GOT3 (cell line): ENCODE measurements around the gene C19orf47.

Experiments
- DNase-seq: peaks from one replicate; lab custom pipeline; 2025; ENCODE audit warnings: mixed read lengths; lab: John Stamatoyannopoulos, UW

Gene C19orf47

DNA sequence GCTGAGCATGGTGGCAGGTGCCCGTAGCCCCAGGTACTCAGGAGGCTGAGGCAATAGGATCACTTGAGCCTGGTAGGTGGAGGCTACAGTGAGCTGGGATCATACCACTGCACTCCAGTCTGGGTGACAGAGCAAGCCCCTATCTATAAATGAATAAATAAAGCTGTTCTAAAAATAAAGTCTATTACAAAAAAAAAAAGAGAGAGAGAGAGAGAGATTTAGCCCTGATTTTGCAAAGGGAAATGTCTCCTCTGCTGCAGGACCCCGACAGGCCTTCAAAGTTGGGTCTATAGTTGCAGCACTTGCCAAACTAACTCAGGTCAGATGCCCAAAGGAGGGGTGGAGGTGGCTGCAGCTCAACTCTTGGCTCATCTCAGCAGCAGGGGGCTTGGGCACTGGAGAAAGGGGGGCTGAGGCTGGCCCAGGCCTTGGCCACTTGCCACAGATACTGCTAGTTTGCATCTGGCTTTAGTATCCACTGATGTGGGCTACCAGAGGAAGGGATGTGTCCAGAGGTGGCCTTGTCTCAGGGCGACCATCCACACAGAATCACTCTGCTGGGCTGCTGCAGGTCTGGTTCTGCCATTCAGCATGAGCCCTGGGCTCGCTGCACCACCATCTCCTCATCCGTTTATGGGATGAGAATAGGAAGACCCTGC lies 32.3 kb downstream of the C19orf47 start:
- DNase-seq = no peak

DNA sequence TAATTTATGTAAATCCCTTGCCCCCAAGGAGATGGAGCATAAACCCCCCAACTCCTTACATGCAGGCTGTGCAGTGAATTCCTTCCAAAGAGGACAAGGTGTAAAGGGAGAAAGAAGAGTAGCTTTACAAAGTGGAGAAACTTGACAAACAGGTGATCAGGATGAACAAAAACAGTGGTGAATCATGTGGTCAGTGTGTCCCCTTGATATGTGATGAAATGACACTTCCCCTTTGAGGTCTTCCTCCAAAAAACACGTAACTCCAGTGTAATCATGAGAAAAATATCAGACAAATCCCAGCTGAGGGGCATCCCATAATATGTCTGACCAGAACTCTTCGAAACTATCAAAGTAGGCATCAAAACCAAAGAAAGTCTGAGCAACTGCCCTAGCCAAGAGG lies 33.5 kb downstream of the C19orf47 start:
- no peak for DNase-seq

DNA sequence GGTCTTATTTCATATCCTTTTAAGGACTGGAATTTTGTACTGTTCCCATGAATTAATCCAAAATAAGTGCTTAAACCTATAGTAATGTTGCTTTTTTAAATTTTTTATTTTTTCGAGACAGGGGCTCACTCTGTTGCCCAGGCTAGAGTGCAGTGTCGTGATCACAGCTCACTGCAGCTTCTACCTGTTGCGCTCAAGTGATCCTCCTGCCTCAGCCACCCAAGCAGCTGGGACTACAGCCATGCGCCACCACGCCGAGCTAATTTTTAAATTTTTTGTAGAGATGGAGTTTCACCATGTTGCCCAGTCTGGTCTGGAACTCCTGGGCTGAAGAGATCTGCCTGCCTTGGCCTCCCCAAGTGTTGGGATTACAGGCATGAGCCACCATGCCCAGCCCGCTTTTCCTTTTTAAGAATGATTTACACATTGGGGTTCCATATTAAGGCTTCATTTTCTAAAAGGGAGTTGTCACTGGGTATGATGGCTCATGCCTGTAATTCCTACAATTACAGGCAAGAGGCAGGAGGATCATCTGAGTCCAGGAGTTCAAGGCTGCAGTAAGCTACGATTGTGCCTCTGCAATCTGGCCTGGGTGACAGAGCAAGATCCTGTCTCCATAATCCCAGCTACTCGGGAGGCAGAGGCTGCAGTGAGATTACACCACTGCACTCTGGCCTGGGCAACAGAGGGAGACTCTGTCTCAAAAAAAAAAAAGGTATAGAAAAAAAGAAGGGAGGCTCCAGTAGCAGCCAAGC lies 34.8 kb downstream of the C19orf47 start:
- DNase-seq = no peak

DNA sequence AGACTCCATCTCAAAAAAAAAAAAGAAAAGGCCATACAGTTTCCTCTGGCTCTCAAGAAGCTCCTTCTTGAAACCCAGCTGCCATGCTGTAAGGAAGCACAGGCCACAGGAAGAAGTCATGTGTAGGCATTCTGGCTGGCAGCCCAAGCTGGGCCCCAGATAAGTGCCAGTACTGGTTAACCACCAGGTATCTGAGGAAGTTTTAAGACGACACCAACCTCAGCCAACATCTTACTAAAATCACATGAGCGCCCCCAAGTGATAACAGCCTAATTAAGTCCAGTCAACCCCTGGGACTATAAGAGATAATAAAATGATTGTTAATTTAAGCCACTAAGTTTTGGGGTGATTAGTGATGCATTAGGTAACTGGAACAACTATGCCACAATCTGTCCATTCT lies 35.7 kb downstream of the C19orf47 start:
- DNase-seq = no peak

DNA sequence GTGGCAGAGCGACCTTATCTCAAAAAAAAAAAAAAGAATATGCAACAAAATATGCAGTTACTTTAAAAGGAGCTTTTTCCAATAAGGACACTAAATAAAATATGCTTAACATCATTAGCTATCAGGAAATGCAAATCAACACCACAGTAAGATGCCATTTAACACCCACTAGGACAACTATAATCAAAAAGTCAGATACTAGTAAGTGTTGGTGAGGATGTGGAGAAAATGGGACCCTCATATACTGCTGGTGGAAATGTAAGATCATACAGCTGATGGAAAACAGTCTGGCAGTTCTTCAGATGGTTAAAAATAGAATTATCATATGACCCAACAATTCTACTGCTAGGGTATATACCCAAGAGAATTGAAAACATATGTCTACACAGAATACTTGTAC lies 38.5 kb downstream of the C19orf47 start:
- DNase-seq = no peak

DNA sequence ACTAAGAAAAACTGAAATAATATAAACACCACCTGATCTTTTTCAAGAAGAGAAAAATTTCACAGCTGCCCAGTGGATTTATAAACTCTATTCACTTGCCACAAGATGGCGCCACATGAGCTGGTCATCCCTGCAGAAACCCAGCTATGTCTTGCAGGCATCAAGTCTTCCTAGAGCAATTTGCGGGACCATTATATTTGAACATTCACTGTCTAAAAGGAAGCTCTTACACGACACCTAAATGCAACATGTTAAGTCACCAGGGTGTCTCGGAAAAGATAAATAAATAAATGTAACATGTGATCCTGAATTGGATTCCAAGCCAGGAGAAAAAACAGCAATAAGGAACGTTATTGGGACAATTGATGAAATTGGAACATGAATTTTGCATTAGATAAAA lies 42.8 kb downstream of the C19orf47 start:
- DNase-seq = no peak

DNA sequence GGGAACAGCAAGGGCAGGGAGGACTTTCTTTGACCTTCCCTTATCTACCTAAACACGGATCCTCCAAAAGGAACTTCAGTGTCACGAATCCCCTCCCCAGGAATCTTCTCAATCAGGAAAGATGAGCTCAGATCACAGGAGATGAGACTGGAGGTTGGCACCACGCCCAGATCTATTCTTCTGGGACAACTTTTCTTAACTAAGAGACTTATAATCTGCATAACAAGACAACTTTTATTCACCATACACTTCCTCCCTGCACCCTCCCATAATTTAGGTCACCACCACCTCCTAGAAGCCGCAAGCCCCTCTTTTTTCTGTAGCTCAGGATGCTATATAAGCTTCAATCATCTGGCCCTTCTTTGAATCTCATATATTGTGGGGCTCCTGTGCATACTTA lies 43.9 kb downstream of the C19orf47 start:
- DNase-seq = no peak

DNA sequence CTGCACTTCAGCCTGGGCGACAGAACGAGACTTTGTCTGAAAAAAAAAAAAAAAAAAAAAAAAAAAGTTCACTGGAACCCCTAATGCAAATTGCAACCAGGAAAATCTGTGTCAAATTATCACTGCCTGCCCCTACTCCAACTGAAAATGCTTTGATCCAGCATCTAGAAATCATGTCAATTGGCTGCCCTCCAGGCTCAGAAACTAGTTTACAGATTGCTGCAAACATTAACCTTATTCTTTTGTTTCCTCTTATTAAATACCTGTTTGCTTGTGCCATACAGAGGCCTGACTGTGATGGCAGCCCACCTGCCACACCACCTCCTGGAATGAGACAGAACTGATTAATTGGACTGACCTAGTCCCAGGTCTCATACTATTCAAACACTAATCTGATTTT lies 44.4 kb downstream of the C19orf47 start:
- DNase-seq = no peak

DNA sequence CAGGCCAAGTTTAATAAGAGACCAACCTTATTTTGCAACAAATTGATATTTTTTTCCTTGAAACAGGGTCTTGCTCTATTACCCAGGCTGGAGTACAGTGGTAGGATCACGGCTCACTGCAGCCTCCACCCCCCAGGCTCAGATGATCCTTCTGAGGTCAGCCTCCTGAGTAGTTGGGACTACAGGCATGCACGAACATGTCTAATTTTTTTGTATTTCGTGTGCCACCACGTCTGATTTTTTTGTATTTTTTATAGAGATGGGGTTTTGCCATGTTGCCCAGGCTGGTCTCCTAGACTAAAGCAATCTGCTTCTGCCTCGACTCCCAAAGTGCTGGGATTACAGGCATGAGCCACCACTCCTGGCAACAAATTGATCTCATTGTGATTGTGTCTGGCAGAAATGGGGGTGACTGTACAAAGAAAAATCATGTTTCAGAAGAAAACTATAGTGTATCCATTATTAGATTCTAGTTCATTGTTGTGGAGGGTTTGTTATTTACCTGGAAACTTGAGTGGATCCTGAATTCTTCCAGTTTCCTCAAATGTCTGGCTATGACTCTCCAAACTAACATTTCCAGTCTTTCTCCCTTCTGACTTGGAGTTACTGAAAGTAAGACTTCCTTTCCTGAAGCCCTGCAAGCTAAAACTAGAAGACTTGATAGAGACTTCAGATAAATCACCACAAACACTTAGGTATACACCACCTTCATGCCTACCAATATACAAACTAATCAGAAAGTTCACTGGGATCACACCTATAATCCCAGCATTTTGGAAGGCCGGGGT lies 45.8 kb downstream of the C19orf47 start:
- no peak for DNase-seq

DNA sequence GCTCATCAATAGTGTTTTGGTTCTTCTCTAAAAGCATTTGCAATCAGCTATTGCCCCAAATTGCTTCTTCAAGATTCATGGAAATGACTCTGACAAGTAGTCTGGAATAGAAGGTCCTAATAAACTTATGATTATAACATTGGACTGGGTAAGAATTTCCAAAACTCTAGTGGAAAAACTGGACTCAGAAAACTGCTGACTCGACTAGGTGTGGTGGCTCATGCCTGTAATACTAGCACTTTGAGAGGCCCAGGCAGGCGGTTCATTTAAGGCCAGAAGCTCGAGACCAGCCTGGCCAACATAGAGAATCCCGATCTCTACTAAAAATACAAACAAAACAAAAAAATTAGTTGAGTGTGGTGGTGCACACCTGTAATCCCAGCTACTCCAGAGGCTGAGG lies 47.5 kb downstream of the C19orf47 start:
- no peak for DNase-seq

DNA sequence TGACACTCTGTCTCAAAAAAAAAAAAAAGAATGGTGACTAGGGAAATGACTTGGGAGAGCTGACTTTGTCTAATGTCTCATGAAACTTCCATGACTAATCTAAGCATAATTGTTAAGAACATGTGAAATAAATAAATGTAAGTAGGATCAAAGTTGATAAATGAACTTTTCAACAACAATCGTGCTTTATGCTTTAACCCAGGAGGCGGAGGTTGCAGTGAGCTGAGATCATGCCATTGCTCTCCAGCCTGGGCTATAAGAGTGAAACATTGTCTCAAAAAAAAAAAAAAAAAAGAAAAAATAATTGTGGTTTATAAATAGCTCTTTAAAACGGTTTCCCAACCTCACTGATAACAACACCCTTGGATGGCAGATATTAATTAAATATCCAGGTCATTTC lies 50.2 kb downstream of the C19orf47 start:
- DNase-seq = no peak

DNA sequence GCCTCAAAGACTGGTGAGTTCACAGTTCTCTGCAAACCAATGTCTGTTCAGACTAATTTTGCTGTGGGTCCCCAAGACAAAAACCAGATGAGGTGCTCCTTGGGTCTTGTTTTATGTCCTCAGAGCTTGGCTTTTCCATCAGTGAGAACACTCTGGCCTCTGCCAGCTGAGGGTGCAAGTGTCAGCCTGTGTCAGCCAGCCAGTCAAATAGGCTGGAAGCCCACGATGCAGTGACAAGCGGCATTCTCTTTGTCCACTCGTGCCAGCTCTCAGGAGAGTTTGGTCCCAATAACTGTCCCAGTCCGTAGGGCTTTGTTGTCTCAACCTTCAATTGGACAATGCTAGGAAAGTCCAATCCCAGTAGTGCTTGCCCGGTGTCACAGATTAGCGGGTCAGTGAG lies 53.6 kb downstream of the C19orf47 start:
- no peak for DNase-seq

DNA sequence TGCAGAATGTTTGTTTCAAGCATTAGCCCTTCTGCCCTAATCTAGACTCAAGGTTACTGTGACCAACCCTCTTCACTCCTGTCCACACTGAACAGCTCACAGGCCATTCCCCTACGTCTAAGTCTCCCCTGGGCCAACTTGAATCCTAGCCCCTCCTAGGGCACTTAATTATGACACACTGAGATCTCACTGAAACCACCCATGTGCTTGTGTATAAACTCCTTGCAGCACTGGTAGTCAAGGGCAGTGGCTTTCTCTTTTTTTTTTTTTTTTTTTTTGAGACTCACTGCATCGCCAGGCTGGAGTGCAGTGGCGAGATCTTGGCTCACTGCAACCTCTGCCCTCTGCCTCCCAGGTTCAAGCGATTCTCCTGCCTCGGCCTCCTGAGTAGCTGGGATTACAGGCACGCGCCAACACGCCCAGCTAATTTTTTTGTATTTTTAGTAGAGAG lies 61.2 kb downstream of the C19orf47 start:
- no peak for DNase-seq

DNA sequence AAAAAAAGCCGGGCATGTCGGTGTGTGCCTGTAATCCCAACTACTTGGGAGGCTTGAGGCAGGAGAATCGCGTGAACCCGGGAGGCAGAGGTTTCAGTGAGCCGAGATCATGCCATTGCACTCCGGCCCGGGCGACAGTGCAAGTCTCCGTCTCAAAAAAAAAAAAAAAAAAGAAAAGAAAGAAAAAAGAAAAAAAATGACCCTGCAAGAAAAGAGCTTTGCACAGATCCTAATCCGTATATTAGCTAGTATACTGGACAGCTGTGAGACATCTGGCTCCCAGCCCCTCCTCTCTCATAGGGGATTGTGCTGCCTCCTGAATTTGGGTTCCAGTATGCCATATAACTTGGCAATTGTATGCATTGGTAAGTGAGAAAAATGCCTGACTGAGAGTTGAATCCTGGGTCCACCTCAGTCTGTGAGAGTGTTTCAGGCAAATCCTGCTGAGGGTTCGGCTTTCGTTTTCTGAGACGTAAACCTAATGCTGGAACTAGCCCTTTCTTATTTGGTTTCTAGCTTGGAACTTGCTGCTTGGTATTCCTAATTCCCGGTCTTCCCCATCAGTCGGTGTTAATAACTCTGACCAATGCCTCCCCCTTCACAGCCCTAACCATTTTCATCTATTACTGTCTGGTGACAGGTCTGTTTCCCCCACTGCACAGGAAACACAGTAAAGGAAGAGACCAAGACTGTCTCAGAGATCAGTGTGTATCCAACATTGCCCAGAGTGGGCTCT lies 61.8 kb downstream of the C19orf47 start:
- DNase-seq = no peak

DNA sequence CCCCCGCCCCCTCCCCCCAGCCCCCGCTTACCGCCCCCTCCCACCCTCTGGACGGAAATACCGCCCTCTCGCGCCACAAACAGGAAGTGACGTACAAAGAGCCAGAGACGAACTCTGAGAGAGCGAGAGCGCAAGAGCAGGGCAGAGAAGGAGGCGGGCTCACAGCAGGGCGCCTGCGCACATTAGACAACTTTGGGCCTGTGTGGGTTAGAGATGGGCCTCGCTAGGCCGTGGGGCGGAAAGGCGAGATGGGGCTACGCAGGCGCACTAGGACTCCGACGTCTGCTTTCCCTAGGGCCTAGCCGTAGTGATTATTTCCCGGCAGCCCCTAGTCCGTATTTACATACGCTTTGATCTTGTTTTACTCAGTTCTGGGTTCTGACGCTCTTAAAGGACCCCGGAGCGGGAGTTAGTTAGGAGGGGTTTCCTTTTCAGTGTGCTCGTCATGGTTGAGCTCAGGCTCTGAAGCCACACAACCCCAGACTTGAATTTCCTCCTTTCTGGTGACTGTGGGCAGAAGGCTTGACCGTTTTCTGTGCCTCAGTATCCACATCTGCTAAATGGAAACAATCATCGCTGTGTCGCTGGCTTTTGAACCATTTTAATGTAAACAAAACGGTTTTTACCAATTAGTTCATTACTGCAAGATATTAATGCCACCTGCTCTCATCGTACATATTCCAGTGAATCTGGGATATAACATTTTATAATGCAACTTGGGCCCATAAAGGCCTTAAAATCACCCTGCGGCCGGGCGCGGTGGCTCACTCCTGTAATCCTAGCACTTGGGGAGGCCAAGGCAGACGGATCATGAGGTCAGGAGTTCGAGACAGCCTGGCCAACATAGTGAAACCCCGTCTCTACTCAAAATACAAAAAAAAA lies 62.6 kb downstream of the C19orf47 start:
- DNase-seq = peak; percentile 94

DNA sequence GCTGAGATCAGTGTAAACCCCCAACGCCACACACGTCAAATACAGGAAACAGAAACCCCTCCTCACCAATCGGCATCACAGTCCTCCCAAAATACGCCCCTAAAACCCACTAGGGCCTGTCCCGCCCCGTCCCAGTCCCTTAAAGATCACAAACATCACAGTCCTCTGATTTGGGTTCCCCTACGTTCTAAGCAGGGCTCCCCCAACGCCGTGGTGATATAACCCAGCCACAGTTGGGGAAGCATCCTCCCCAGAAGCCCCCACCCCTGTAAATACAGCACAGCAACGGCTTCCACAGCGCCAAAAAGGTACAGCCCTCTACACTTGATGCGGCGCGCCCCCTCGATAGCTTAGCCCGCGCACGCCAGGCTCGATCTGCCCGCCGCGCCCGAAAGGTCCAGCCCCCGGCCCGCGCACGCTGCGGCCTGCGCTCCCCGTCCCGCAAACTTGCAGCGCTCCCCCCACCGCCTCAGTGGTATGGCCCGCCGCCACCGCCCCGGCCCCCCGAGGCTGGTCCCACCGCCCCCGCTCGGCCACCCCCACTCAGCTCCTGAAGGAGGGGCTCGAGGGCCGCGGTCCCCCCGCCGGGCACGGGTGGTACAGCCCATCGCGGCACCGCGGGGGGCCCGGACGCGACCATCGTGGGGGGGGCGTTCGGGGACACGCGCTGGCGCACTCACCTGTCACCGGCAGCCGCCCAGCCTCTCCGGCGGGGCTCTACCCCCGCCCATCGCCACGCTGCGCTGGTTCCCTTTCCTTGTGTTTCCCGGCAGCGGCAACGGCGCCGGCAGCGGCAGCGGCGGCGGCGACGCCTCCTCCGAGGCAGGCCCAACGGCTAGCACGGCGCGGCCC lies 63.5 kb downstream of the C19orf47 start, which contains the start of gene AKT2:
TSS of gene AKT2 (minus strand) at position 845 of the 852 bp plus-strand sequence. CDS start 20,078 bp downstream, outside the sequence.
- DNase-seq = peak; percentile 63

DNA sequence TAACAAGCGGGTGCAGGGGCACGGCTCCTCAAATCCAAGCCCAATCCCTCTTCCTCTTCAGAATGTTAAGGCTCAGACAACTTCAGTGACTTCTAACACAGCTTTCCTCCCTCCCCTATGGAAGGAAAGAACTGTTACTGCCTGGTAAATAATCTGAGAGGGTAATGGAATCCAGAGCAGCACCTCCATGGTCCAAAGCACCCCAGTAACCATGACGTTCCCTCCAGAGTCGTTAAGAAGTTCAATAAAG lies 64.0 kb downstream of the C19orf47 start:
- DNase-seq = no peak

DNA sequence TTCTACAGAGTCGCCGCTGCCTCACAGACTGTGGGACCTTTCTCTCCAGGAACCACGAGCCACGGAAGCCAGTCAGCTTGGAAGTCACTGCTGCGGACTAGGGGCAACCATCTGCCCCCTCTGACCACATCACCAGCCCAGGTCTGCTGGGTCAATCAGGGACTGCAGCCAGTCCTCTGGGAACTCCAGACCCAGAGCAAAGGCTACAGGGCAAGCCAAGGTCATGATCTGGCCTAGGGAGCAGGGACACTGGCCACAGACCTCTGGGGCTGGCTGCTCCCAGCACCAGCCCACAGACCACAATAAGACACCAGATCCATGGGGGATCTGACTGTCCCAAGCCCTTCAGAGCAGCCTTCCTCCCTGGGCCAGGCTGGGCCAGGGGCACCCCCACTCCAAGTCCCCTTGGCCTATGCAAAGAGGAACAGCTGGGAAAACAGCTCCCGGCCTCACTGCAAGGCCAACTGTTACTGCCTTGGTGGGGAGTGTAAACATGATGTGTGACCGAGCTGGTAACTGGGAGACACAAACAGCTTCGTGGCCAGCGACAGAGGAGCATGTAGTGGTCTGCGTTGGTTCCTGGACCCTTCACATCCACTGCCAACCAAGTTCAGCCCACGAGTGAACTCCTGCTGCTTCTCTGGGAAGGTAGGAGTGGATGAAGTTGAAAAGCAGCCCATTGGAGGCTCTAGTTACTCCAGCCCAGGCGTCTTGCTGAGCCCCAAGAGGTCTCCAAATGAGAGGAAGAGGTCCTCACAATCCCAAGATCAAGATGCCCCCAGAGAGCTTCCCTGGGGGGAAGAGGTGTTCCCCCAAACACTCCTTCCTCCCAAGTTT lies 64.6 kb downstream of the C19orf47 start:
- DNase-seq = no peak

DNA sequence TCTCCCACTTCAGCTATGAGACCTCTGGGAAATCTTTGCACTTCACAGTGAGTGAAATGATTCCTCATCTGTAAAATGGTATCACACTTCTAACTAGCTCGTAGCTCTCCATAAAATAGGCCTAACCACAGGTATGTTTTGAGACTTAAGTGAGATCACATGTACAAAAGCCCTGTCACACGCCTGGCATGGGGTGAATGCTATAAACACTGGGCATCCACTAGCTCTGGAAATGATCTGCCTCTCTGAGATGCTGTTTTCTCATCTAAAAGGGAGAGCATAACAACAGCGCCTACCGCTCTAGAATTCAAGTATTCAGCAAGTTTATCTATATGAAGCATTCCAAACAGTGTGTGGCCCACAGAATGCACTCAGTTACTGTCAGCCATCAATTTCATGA lies 65.3 kb downstream of the C19orf47 start:
- DNase-seq = no peak

DNA sequence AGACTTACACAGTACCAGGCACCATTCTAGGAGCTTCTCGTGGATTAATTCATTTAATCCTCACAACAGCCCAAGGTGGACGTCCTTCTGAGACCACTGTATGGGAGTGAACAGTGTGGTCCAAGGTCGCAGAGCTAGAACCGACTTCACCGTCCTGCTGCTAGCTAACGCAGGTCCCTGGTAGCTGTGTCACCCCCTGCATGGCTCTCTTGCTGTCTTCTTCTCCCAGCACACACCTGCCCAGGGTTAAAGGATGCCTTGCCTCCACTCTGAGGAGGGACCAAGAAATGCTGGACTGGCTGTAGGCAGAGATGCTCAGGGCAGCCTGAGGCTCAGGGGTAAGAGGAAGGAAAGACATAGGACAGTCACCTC lies 66.0 kb downstream of the C19orf47 start:
- no peak for DNase-seq
